GM12892 (cell line): ENCODE results near the gene SCRN1.

Experiments used
- POLR2A ChIP-seq: IDR thresholded peaks from 2 replicates; pipeline ENCODE4 v1.6.1; 2011; ENCODE audit warnings: low read depth, low read length, control low read depth
- POLR2AphosphoS5 ChIP-seq: IDR thresholded peaks from 2 replicates; pipeline ENCODE4 v1.6.1; 2011; ENCODE audit warnings: low read depth, low read length, control low read depth
- TAF1 ChIP-seq: IDR thresholded peaks from 2 replicates; pipeline ENCODE4 v1.6.1; 2011; ENCODE audit warnings: low read depth, mild to moderate bottlenecking, control low read depth, low read length, borderline replicate concordance

DNA sequence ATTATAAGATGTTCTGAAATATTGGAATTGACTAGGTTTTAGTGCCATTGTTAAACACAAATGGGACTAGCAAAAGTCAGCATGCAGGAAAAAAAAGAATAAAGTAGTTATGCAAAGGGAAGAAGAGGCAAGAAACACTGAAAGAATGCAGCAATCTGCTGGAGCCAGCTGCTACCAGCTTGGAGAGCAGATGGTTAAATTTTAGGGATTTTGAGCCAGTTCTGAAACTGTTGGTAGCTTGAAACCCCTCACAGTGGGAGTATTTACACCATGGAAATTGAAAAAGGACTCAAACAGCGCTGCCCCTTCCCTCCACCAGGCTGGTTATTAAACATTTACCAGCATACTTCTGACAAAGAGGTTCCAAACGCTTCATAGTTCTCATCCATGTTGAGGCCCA lies 41.0 kb downstream of the SCRN1 start:
- TF ChIP-seq POLR2A (no peak), TAF1 (no peak), POLR2AphosphoS5 (no peak)
